ENCODE measurements around the gene RECQL5. TPM values are rescaled to one million over a fixed set of nuclear protein-coding genes. Genes with fewer than 3 reads are reported as not detected.

RECQL5 gene
- 11.1 and 21.3 TPM in 2 replicates for total RNA-seq

GRCh38 chr17:75666959-75667790, at the start of gene RECQL5, which contains the start of gene SAP30BP:
Gene RECQL5, minus strand, starts transcription at chr17:75667154. Its CDS starts 597 bp downstream, at chr17:75666557.
Gene SAP30BP, plus strand, starts transcription at chr17:75667338. Its CDS starts 35 bp downstream, at chr17:75667373.
- peak; percentile 93 for DNase-seq (ENCODE audit: low read depth)

DNA sequence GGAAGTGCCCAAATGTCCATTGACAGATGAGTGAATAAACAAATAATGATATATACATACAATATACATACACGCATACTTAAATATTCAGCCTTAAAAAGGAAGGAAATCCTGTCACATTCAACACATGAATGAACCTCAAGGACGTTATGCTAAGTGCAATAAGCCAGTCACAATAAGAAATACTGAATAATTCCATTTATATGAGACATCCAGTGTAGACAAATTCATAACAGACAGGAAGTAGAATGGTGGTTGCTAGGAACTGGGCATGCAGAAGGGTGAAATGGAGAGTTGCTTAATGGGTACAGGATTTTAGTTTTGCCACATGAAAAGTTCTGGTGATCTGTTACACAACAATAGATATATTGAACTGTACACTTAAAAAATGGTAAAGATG, 45.5 kb upstream of the RECQL5 start:
- DNase-seq (ENCODE audit: low read depth) = no peak

DNA sequence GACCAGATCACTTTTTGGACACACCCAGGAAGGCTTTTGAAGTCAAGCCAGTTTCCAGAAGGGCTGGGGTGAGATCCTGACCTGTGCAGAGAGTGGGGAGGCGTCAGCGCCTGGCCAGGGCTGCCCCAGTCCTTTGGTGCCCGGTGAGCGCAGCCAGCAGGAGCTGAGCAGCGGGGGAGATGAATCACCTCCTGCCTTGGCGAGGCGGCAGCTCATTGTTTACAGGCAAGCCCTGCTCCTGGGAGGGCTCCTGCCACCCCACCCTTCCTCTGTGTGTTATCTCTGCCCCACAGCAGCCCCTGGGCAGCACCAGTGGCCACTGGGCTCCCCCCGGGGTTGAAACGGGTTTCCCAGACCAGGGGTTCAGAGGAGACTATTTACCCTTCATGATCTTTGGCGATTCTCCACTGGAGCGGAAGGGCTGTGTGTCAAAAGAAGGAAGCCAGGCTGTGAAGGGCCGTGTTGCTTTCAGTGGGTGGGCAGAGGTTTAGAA, 40.2 kb upstream of the RECQL5 start:
- no peak for DNase-seq (ENCODE audit: low read depth)

GRCh38 chr17:75706042-75706728, 39.2 kb upstream of the RECQL5 start:
- DNase-seq (ENCODE audit: low read depth) = no peak

DNA sequence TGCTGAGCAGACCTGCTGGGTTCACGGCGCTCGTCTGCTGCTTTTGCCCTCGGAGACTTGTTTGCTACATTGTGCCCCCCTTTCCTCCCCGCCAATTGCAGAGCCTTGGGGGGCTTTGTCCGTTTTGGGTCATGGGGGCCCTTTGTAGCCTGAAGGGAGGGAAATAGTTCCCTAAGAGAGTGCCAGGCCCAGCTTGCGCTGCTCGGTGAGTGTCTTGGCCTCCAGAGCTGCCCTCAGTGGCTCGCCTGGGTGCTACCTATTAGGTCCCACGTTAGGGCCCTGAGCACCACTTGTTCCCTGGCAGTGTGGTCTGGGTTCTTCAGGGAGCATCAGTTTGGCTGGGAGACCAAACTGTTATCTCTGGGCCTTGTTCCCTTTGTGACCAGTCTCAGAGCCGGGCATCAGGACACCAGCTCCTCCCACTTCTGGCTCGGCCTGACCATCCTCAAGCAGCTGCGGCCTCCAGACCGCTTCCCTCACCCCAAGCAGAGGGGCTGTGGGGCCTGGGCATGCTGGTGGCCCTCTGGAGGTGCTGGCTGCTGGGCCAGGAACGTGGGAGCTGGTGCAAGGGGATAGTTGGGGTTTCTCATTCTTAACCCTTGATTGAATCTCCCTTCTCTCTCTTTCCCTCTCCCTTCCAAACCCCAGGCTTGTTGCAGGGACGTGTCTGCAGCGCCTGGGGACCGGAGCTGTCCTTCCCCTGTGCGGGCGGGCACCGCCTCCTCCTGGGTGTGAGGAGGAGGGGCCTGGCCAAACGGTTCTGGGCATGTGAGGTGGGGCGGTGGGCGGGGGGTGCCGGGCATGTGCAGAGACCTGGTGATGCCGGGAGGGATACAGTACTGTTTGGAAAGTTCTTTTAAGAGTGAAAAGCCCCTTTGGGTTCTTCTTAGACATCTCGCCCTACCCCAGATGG, 38.3 kb upstream of the RECQL5 start:
- DNase-seq (ENCODE audit: low read depth) = no peak

- DNase-seq (ENCODE audit: low read depth) = no peak
Observed at GRCh38 chr17:75703591-75703990, 36.6 kb upstream of the RECQL5 start.

- no peak for DNase-seq (ENCODE audit: low read depth)
Observed at GRCh38 chr17:75703191-75703590, 36.2 kb upstream of the RECQL5 start.

- no peak for DNase-seq (ENCODE audit: low read depth)
Observed at GRCh38 chr17:75701288-75701687, 34.3 kb upstream of the RECQL5 start.

DNA sequence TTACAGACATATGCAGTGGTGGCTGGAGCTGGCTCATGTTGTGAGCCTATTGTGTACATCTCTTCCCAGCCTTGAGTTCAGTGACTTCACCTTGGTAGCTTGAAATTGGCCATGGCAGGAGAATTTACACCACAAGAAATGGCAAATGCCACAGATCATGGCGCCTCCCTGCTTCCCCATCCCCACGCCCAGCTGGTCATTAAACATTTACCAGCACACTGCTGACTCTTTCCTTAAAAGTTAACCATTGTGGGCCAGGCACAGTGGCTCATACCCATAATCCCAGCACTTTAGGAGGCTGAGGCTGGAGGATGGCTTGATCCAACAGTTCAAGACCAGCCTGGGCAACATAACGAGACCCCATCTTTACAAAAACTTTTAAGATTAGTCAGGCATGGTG, 31.7 kb upstream of the RECQL5 start:
- DNase-seq (ENCODE audit: low read depth) = peak; percentile 69

DNA sequence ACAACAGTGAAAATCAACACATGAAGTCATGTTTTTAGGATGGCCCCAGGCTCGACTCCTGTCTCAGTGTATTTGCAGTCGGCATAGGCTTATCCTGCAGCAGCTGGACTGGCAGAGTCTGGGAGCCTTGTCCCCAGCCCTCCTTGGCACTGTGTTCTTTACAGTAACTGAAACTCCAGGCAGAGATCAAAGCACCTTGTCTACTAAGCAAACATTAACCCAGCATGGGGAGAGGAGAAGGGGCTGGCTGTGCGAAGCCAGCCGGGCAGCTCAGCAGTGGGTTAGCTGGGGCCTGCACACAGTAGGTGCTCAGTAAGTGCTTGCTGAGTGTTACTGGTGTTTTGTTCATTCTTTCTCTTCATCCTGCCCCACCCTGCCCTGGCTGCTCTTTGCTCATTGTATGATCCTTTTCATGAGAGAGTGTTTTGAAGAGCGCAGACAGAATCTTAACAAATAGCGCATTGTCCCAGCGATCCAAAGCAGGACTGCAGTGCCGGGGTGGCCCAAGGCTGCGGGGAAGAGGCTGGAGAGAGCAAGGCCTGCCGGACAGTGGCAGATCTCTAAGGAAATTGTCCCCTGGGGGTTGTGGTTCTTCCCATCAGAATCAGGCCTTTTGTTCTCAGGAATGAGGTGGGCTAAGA, 30.8 kb upstream of the RECQL5 start:
- DNase-seq (ENCODE audit: low read depth) = no peak

DNA sequence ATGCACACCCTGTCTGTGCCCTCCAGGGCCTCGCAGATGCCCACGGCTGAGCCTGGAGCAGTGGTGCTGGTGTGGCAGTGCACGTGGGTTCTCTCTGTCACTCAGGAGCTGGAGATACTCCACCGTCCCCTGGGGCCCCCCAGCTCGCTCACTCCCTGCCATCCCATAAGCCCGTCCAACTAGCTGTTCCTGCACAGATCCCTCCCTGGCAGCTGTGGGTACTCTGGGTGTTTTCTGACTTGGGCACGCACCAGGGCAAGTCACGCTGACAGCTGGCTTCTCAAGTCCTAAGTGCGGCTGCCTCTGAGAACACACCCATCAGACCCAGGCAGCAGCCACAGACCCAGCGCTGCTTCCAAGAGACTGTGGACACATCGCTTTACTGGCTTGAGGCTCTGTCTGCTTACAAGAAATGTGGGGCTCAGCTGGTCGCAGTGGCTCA, 28.9 kb upstream of the RECQL5 start:
- no peak for DNase-seq (ENCODE audit: low read depth)

DNA sequence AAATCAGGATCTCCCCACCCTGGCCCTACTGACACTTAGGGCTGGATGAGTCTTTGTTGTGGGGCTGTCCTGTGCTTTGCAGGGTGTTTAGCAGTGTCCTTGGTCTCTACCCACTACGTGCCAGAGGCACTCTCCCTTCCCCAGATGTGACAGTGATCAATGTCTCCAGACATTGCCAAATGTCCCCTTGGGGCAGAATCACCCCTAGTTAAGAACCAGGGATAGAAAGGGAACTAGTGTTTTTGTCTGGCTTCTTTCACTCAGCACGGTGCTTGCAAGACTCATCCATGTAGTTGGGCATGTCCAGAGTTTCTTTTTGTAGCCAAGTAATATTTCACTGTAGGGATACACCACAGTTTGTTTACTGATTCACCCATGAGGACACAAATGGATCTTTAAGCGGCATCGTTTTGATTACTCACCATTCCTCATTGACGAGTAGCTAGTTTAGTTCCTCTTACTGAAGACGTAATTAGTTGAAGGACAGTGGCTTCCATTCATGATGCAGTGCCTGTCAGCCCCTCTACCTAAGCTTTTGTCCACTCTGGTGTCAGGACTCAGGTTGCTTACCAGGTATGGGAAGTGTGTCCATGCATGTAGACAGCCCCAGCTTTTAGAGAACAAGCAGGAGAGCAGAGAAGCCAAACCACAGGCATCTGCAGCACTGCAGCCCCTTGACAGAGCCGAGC, 28.3 kb upstream of the RECQL5 start:
- peak; percentile 66 for DNase-seq (ENCODE audit: low read depth)

GRCh38 chr17:75694536-75694935, 27.6 kb upstream of the RECQL5 start:
- DNase-seq (ENCODE audit: low read depth) = no peak

- DNase-seq (ENCODE audit: low read depth) = peak; percentile 82
Observed at GRCh38 chr17:75693500-75694481, 26.8 kb upstream of the RECQL5 start.

DNA sequence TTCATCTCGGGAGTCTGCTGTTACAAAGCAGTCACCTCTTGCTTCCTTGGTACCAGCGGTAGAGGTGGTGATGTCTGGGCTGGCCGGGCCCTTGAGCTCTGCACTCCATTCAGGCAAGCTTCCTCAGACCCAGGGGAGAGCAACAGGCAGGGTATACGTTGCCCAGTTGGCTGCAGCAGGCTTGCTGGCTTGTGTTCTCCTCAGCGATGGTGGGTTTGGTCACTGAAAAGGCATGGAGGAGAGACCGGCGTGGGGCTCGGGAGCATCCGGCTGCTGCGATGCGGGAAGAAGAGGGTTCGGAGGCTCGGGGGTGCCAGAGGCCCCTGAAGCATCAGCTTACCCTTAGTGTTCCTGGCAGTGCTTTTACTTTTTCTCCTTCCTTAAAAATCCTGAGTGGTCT, 26.0 kb upstream of the RECQL5 start:
- DNase-seq (ENCODE audit: low read depth) = no peak

DNA sequence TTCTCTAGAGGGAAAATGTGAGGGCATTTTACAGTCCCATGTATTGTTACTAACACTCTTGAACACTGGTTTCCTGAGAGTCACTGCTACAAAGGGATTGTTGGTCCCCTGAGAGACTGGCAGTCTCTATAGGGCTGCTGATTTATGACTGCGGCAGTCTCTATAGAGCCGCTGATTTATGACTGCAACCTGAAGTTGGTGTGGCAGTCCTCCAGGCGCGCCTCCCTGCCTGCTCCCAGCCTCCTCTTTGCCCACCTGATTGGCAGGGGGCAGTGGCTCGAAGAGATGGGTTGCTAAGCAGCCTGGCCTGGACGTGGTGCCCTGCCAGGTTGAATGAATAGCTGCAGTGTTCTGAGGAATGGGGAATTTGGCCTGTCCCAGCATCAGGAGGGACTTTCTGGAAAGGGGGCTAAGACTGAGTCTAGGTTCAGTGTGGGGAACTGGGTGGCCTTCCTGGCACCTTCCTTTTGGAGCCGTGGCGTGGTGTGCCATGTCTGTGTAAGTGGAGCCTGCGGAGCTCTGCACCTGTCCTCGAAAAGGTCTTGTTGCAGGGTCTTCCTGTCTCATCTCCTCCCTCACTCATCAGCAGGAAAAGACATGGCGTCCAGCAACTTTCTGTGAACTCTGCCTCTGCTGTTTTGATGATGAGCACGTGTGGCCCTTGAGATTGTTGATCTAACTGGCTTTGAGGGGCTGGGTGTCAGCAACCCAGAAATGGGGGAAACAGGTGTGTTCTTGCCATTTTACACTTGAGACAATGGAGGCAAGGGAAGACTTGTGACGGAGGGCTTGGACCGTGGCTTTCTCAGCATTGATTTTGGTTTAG, 25.1 kb upstream of the RECQL5 start:
- no peak for DNase-seq (ENCODE audit: low read depth)

DNA sequence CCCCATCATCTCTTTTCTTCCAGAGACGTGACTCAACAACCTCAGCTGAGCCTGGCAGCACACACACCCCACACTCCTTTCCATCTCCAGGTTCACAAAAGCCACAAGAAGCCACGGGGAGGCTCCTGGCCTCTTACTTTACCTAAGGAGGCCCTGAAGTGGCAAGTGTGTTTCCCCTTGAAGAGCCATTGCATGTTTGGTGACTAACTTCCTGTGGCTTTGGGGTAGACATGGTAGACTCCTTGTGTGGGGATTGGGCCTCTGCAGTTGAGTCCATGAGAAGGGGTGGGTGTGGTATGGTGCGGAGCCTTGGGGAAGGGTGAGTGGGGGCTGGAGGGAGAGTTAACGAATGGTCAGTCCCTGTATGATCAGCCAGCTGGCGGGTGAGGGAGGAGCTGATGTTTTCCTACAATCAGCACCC, 24.4 kb upstream of the RECQL5 start:
- DNase-seq (ENCODE audit: low read depth) = peak; percentile 51

GRCh38 chr17:75689441-75689873, 22.5 kb upstream of the RECQL5 start:
- DNase-seq (ENCODE audit: low read depth) = no peak
